Measurements from ENCODE around the gene CFAP100.

- no peak for TF ChIP-seq CTCF (IDR thresholded peaks at IDR 0.05)
- no peak for TF ChIP-seq POLR2A (IDR thresholded peaks at IDR 0.05)
Measured at GRCh38 chr3:126450744-126451143, 56.0 kb downstream of the CFAP100 start.

All from testis (tissue), 2 donors.